Subcutaneous abdominal adipose tissue (tissue), 5 donors: ENCODE results near the gene FKBP5.
"Not testable (repeated sequence)": the region's sequence is repeated elsewhere in the genome, so short reads cannot be mapped to it uniquely, and the experiment has no call there.

ENCODE experiments used
- H3K27ac ChIP-seq: one replicate; pipeline ENCODE4 v1.7.0; 2013; ENCODE audit warnings: low read depth, mild to moderate bottlenecking, inconsistent platforms, low read length, moderate library complexity
- H3K27me3 ChIP-seq, 5 donors: one replicate each; pipeline ENCODE4 v1.7.0; 2013; ENCODE audit warnings: low read length in 5 of 5, inconsistent platforms in 1 of 5; ENCODE audit not compliant: control insufficient read depth in 5 of 5, insufficient read depth in 4 of 5
- H3K36me3 ChIP-seq, 5 donors: one replicate each; pipeline ENCODE4 v1.7.0; 2013; ENCODE audit warnings: low read length in 5 of 5; ENCODE audit not compliant: control insufficient read depth in 5 of 5, insufficient read depth in 5 of 5
- H3K4me1 ChIP-seq, 5 donors: one replicate each; pipeline ENCODE4 v1.7.0; 2013; ENCODE audit warnings: low read length in 5 of 5, mild to moderate bottlenecking in 3 of 5, moderate library complexity in 1 of 5; ENCODE audit not compliant: control insufficient read depth in 5 of 5, insufficient read depth in 5 of 5
- H3K4me3 ChIP-seq, 5 donors: one replicate each; pipeline ENCODE4 v1.7.0; 2013; ENCODE audit warnings: low read length in 5 of 5, low read depth in 1 of 5
- H3K9ac ChIP-seq, 5 donors: one replicate each; pipeline ENCODE4 v1.7.0; 2013; ENCODE audit warnings: low read length in 5 of 5, mild to moderate bottlenecking in 4 of 5, moderate library complexity in 3 of 5
- H3K9me3 ChIP-seq, 5 donors: one replicate each; pipeline ENCODE4 v1.7.0; 2013; ENCODE audit warnings: low read length in 5 of 5; ENCODE audit not compliant: control insufficient read depth in 5 of 5
- donor health status: healthy.
- donor health status: healthy.
- donor health status: healthy.
- donor health status: healthy.
- donor health status: healthy.

FKBP5 gene

DNA sequence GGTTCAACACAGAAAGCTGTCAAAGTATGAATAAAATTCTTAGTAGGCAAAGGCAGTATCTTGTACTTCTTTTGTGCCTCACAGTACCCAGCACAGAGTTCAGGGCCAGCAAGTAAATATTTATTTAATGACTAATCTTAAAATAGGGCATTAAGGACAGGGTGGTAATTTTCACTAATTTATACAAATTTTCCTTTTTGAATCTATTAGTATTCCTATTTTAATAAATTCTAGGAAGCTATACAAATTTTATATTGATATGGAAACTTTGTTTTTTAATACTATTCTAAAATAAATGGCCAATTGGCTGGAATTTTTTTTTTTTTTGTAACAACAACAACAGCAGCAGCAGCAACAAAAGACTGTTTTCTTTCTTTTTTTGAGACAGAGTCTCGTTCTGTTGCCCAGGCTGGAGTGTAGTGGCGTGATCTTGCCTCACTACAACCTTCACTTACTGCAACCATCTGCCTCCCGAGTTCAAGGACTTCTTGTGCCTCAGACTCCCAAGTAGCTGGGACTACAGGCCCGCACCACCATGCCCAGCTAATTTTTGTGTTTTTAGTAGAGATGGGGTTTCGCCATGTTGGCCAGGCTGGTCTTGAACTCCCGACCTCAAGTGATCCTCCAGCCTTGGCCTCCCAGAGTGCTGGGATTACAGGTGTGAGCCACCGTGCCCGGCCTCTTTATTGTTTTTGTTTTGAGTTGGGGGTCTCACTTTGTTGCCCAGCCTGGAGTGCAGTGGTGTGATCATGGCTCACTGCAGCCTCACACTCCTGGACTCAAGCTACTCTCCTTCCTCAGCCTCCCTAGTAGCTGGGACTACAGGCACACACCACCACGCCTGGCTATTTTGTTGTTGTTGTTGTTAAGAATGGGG is 85.2 kb downstream of the FKBP5 start:
- H3K27ac ChIP-seq: peak overlapping the region; percentile 91

DNA sequence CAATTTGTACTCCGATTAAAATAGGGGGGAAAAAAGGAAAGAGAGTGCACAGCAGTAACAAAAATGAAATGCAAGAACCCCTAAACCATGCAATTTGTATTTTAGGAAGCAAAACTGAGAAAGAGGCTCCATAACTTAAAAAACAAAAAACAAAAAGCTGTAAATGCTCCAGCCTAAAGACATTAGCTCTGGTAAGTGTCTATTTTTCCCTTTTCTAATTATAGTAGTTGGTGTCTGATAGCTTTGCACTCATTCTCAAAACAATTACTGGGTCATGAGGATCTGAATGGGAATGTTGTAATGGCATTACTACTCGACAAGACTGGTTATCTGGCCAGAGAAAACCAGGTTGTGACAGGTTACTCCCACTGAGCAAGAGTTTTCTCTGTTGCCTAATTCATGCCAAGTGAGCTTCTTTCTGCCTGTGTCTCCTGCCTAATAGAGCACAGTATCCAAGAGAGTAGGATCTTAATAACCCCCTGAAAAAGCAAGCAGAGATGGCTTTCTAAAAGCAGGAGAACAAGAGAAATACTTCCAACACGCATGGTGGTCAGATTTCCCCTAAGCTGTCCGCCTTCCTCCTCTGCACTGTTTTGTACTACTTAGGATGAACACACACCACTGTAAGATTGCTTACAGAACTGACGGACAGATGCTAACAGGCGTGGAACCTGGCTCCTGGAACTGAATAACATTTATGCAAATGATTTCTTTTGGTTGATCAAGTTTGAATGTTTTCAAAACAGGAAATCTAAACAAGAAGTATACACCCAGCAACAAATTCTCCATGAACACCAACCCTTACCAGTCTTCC is 86.4 kb downstream of the FKBP5 start:
- Histone ChIP-seq H3K4me3 (peak overlapping the region; percentile 14 to 57 (median 41)), H3K36me3 (peaks cover 0 to 3% (median 0%) of the 10 kb centered on the region in 5 donors), H3K9me3 (no peaks in the 10 kb centered on the region), H3K4me1 (peaks cover 5 to 38% (median 28%) of the 10 kb centered on the region in 5 donors), H3K27me3 (no peaks in the 10 kb centered on the region), H3K9ac (peak overlapping the region in 4 of 5 donors; percentile 0 to 74 (median 46)), H3K27ac (peak overlapping the region; percentile 91)

More for the DNA sequence above, 85.2 kb downstream of the FKBP5 start:
- Histone ChIP-seq H3K4me3 (no peak overlapping the region), H3K9ac (peak overlapping the region in 1 of 5 donors; percentile 74), H3K36me3 (peaks cover 0 to 4% (median 0%) of the 10 kb centered on the region in 5 donors), H3K27me3 (no peaks in the 10 kb centered on the region), H3K4me1 (peaks cover 5 to 38% (median 28%) of the 10 kb centered on the region in 5 donors), H3K9me3 (no peaks in the 10 kb centered on the region)

DNA sequence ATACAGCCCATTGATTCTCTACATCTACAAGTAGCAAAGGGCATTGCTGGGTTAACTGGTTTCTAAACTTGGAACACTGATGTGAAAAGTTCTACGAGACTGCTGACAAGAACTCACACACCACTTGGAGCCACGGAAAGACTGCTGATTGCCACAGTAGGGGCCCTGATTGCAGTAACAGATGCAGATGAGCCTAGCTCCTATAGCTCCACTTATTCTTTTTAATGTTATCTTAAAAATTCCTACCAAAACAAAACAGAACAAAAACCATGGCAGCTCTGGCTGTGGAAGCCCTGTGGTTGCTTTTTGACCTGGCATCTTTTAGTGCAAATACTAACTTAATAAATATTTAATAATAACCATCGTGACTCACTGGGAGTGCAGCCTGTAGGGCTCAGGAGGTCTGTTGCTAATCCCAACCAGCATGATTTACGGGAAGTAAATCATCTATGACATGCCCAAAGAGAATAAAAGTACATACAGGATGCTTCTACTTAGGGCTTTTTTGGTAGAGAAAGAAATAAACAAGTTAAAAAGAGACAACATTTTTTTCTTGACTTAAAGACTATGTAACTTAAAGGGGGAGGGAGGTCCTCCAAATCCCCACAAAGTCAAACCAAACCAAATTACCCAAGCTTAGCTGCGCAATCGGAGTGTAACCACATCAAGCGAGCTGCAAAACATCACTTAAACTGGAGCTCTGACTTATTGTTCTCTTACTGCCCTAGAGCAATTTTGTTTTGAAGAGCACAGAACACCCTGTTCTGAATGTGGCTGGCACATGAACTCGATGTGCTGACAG is 87.2 kb downstream of the FKBP5 start:
- peaks cover 5 to 42% (median 28%) of the 10 kb centered on the region in 5 donors for H3K4me1 ChIP-seq
- H3K9me3 ChIP-seq: no peaks in the 10 kb centered on the region
- H3K27me3 ChIP-seq: no peaks in the 10 kb centered on the region
- H3K27ac ChIP-seq: peak overlapping the region; percentile 91
- H3K9ac ChIP-seq: peak overlapping the region in 4 of 5 donors; percentile 63 to 74 (median 69)
- H3K36me3 ChIP-seq: peaks cover 4 to 9% (median 6%) of the 10 kb centered on the region in 5 donors
- peak overlapping the region; percentile 14 to 57 (median 41) for H3K4me3 ChIP-seq

DNA sequence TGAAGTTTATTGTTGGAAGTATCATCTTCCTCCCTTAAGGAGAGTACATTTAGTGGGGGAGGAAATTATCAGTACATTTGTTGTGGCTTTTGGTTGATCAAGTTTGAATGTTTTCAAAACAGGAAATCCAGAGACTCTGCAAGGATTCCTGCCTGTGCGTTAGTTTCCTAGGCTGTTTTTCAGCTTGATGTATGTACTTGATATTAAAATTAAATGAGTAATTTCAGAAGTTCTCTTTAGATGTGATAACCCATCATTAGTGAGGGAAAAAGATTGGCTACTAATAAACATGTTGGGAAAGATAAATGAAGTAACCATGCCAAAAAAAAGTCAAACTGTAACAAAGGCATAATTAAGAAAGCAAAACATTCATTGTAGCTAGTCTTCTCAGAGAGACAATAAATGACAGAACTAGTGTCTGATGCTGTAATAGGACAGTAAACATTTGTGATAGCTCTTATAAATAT is 88.0 kb downstream of the FKBP5 start:
- H3K27me3 ChIP-seq: no peaks in the 10 kb centered on the region
- H3K9ac ChIP-seq: peak overlapping the region in 4 of 5 donors; percentile 48 to 74 (median 69)
- peak overlapping the region; percentile 91 for H3K27ac ChIP-seq
- H3K36me3 ChIP-seq: peaks cover 4 to 16% (median 9%) of the 10 kb centered on the region in 5 donors
- H3K9me3 ChIP-seq: no peaks in the 10 kb centered on the region
- H3K4me1 ChIP-seq: peaks cover 5 to 42% (median 28%) of the 10 kb centered on the region in 5 donors
- peak overlapping the region in 1 of 5 donors; percentile 41 for H3K4me3 ChIP-seq

DNA sequence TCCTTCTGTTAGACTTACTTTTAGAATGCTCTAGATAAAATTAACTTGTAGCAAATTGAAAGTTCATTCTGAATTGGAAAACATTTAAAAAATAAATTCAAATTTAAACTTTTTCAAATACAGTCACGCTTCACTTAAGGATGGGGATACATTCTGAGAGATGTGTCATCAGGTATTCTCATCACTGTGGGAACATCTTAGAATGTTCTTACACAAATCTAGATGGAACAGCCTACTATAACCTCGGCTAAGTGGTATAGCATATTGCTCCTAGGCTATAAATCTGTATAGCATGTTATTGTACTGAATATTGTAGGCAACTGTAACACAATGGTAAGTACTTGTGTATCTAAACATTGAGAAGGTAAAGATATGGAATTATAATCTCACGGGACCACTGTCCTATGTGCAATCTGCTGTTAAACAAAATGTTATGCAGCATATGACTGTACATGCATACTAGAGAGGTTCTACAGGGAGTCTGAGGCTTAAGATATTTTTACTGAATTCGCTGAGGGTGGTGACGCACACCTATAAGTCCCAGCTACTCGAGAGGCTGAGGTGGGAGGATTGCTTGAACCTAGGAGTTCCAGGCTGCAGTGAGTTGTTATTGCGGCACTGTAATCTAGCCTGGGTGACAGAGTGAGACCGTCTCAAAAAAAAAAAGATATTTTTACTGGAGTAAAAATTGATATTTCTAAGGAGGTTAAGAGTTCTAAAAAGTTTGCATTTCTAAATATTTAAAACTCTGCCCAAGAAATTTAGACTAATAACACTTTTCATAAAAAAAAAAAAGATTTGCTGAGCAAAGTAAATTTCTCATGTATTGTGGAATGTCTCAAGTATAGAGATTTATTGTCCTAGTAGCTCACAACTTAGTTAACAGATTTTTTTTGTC is 88.7 kb downstream of the FKBP5 start:
- Histone ChIP-seq H3K9me3 (no peaks in the 10 kb centered on the region), H3K9ac (peak overlapping the region in 1 of 5 donors; percentile 72), H3K27me3 (no peaks in the 10 kb centered on the region), H3K27ac (peak overlapping the region; percentile 91), H3K4me1 (peaks cover 5 to 42% (median 28%) of the 10 kb centered on the region in 5 donors), H3K4me3 (no peak overlapping the region), H3K36me3 (peaks cover 4 to 18% (median 11%) of the 10 kb centered on the region in 5 donors)

DNA sequence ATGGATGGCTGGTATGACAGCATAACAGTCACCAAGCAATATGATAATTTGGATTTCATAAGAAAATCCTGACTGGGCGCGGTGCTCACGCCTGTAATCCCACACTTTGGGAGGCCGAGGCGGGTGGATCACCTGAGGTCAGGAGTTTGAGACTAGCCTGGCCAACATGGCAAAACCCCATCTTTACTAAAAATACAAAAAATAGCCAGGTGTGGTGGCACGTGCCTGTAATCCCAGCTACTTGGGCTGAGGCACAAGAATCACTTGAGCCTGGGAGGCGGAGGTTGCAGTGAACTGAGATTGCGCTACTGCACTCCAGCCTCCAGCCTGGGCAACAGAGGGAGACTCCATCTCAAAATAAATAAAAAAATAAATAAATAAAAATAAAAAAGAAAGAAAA is 90.1 kb downstream of the FKBP5 start:
- not testable (repeated sequence) for H3K27ac ChIP-seq, H3K9ac ChIP-seq, H3K9me3 ChIP-seq, H3K27me3 ChIP-seq, H3K4me3 ChIP-seq
- Histone ChIP-seq H3K36me3 (peaks cover 11 to 31% (median 17%) of the 10 kb centered on the region in 5 donors), H3K4me1 (peaks cover 5 to 42% (median 28%) of the 10 kb centered on the region in 5 donors)

DNA sequence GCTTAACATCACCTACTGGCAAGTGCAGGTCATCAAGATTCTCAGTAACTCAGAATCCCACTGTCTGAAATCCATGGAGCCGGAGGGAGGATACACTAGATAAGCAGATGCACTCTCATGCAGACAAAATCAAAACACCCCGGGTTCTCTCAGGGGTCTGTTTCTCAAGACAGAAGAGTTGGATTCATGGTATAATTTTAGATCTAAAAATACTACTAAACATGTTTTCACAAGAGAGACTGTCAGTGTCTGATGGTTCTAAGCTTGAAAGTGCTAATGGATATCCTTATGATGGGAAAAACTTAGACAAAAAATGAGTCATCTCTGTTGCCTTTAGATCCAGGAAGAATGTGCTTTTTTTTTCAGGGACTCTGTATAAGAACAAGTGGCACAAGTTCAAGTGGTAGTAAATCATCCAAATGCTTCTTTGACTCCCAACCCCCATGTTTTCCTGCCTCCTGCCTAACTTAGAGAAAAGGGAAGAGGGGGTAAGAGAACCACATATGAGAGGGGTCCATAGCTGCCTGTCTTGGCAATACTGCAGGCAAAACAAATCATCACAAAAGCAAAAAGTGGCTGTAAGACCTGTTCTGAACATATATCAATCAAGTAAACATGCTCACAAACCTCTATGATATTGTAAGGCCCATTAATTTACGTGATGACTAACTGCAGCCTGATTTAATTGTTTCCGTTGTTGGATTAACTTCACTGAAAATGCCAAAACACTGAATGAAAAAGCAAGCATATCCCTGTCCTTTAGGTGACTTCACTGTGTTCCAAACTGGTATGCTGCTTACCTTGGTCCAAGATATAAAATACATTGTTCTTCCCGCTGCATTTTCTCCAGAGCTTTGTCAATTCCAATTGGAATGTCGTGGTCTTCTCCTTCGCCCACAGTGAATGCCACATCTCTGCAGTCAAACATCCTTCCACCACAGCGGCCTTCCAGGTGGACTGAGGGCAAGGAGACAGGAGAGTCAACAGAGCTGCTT is 92.0 kb downstream of the FKBP5 start:
- Histone ChIP-seq H3K9ac (peak overlapping the region in 1 of 5 donors; percentile 20), H3K27ac (no peak overlapping the region), H3K9me3 (no peaks in the 10 kb centered on the region), H3K27me3 (no peaks in the 10 kb centered on the region), H3K4me1 (peaks cover 3 to 34% (median 24%) of the 10 kb centered on the region in 5 donors), H3K36me3 (peaks cover 11 to 41% (median 20%) of the 10 kb centered on the region in 5 donors), H3K4me3 (no peak overlapping the region)

DNA sequence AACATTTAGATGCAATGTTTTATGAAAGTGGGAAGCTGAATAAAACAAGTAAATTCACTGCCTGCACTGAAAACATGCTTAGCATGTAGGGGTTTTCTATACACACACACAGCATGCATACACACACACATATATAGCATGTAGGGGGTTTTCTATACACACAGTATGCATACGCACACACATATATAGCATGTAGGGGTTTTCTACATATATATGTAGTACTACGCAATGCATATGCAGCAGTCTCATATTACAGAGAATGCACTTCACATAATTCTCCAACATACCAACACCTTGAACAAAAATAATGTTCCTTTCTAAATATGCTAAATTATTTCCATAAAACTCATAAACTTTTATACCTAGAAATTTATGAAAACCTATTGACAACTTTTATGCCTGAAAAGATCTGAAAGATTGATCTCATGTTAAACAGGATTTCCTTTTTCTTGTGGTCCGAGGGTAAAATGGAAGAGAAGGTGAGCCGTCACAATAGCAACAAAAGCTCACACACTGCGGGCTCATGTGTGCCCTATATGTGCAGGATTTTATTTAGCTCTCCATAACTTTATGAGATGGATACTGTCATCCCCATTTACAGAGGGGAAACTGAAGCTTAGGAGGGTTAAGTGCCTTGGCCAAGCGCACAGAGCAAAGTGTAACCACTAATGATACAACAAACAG is 94.1 kb downstream of the FKBP5 start:
- H3K4me3 ChIP-seq: no peak overlapping the region
- H3K27ac ChIP-seq: no peak overlapping the region
- no peaks in the 10 kb centered on the region for H3K9me3 ChIP-seq
- peaks cover 1 to 35% (median 29%) of the 10 kb centered on the region in 5 donors for H3K4me1 ChIP-seq
- H3K36me3 ChIP-seq: peaks cover 11 to 48% (median 23%) of the 10 kb centered on the region in 5 donors
- no peak overlapping the region for H3K9ac ChIP-seq
- no peaks in the 10 kb centered on the region for H3K27me3 ChIP-seq
